C4-2B (cell line): ENCODE data around the gene LCT.

Experiments used
- CTCF ChIP-seq: fragments of 450-650 bp; conservative IDR thresholded peaks from 2 replicates; pipeline ENCODE4 v1.5.1; 2017; ENCODE audit warnings: mild to moderate bottlenecking
- ZFX ChIP-seq: fragments of 450-650 bp; IDR thresholded peaks from 2 replicates; pipeline ENCODE4 v1.6.1; 2017

- TF ChIP-seq CTCF (no peak), ZFX (no peak)
Measured at GRCh38 chr2:135741043-135741394, 96.0 kb downstream of the LCT start.
